Measurements from ENCODE around the gene C1QTNF3. TPM values are rescaled to one million over a fixed set of nuclear protein-coding genes. Genes with fewer than 3 reads are reported as not detected.
"Not testable (repeated sequence)": the region's sequence is repeated elsewhere in the genome, so short reads cannot be mapped to it uniquely, and the experiment has no call there.

The C1QTNF3 gene
- total RNA-seq, 4 donors from 2014 or later = 6.6 to 13.3 (median 7.6) TPM

DNA sequence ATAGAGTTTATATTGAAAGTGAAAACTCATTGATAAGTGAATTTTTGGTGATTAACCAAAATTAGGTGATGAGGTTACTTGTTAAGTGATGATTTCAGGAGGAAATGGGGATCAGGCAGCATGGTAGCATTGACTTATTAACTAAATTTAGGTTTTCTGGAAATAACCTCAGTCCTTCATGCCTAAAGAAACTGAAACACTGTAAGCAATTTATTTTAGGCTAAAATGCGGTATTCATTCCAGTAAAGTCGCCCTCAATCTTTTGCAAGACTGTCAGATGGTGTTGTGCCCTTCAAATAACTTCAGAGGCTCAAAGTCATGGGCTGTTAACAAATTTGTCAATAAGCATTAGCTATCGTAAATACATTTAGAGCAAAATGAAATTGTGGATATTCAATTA, 27.6 kb upstream of the C1QTNF3 start:
- WGBS, 2 donors (ENCODE audit: low coverage in 1 of 2) = 88 to 100% methylated on average over 1 to 3 of the region's 3 CpGs
- H3K36me3 ChIP-seq; H3K27me3 ChIP-seq; H3K27ac ChIP-seq; H3K9me3 ChIP-seq; intact Hi-C loops (cut with DNase I; ENCODE audit: low total_unique reads); H3K4me3 ChIP-seq; in situ Hi-C loops (cut with MboI; ENCODE audit: low pct_ligation_motif_present in 1 of 4, low pct_unique_long_range_greater_than_20kb in 1 of 4, low sequenced_read_pairs in 3 of 4); H3K4me1 ChIP-seq; DNase-seq: not testable (repeated sequence)

- Histone ChIP-seq H3K4me1 (no peaks in the 10 kb centered on the region), H3K36me3 (no peaks in the 10 kb centered on the region), H3K27ac (no peak overlapping the region), H3K27me3 (no peaks in the 10 kb centered on the region), H3K9me3 (no peaks in the 10 kb centered on the region), H3K4me3 (no peak overlapping the region)
- in situ Hi-C loops (cut with MboI; ENCODE audit: low pct_ligation_motif_present in 1 of 4, low pct_unique_long_range_greater_than_20kb in 1 of 4, low sequenced_read_pairs in 3 of 4) = no loop called here
- DNase-seq = no peak
- intact Hi-C loops (cut with DNase I; ENCODE audit: low total_unique reads) = no loop called here
- 95% methylated on average over 6 of the region's 6 CpGs for WGBS, 2 donors (ENCODE audit: low coverage in 1 of 2)
- TF ChIP-seq POLR2A (IDR thresholded peaks at IDR 0.05) = no peak
- no peak for TF ChIP-seq CTCF (IDR thresholded peaks at IDR 0.05)
- no peak for TF ChIP-seq POLR2AphosphoS5 (IDR thresholded peaks at IDR 0.05)
- TF ChIP-seq EP300 (IDR thresholded peaks at IDR 0.05; ENCODE audit: low read depth) = no peak
These were observed 21.6 kb upstream of the C1QTNF3 start for GRCh38 chr5:34064656-34065055.

DNA sequence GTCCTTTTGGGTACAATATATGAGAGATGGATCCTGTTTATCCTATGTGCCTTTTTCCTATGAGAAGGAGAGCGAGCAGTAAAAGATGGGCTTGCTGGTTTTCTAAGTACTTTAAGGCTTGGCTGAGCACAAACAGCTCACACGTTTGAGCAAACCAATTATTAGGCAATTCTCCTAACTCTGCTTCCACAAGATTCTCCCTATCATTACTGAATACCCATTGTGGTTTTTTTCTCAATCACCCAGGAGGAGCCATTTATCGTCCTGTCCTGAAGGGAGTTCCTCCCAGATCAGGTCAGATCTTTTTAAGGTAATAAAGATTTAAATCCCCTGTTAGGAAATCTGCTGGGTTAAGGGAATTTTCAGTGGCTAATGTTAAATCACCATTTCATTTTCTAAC, 19.4 kb upstream of the C1QTNF3 start:
- 85 to 88% methylated on average over 3 of the region's 3 CpGs for WGBS, 2 donors (ENCODE audit: low coverage in 1 of 2)
- in situ Hi-C loops (cut with MboI; ENCODE audit: low pct_ligation_motif_present in 1 of 4, low pct_unique_long_range_greater_than_20kb in 1 of 4, low sequenced_read_pairs in 3 of 4) = no loop called here
- no peak for TF ChIP-seq POLR2AphosphoS5 (IDR thresholded peaks at IDR 0.05)
- no peak for TF ChIP-seq EP300 (IDR thresholded peaks at IDR 0.05; ENCODE audit: low read depth)
- TF ChIP-seq POLR2A (IDR thresholded peaks at IDR 0.05) = no peak
- no peak for TF ChIP-seq CTCF (IDR thresholded peaks at IDR 0.05)
- Histone ChIP-seq H3K36me3 (no peaks in the 10 kb centered on the region), H3K27ac (peak overlapping the region in 1 of 4 donors; percentile 12), H3K27me3 (no peaks in the 10 kb centered on the region), H3K4me3 (no peak overlapping the region), H3K9me3 (no peaks in the 10 kb centered on the region), H3K4me1 (no peaks in the 10 kb centered on the region)
- DNase-seq = no peak
- intact Hi-C loops (cut with DNase I; ENCODE audit: low total_unique reads) = no loop called here

- peak; percentile 19 for DNase-seq
- Histone ChIP-seq H3K36me3 (no peaks in the 10 kb centered on the region), H3K27ac (no peak overlapping the region), H3K9me3 (no peaks in the 10 kb centered on the region), H3K27me3 (no peaks in the 10 kb centered on the region), H3K4me1 (no peaks in the 10 kb centered on the region), H3K4me3 (no peak overlapping the region)
- in situ Hi-C loops (cut with MboI; ENCODE audit: low pct_ligation_motif_present in 1 of 4, low pct_unique_long_range_greater_than_20kb in 1 of 4, low sequenced_read_pairs in 3 of 4) (no loop called here), intact Hi-C loops (cut with DNase I; ENCODE audit: low total_unique reads) (no loop called here)
- TF ChIP-seq POLR2A (IDR thresholded peaks at IDR 0.05) (no peak), CTCF (IDR thresholded peaks at IDR 0.05) (no peak), POLR2AphosphoS5 (IDR thresholded peaks at IDR 0.05) (no peak), EP300 (IDR thresholded peaks at IDR 0.05; ENCODE audit: low read depth) (no peak)
These were observed 19.0 kb upstream of the C1QTNF3 start for GRCh38 chr5:34061993-34062392.

- Histone ChIP-seq H3K4me3 (no peak overlapping the region), H3K27me3 (no peaks in the 10 kb centered on the region), H3K4me1 (no peaks in the 10 kb centered on the region), H3K9me3 (no peaks in the 10 kb centered on the region), H3K36me3 (no peaks in the 10 kb centered on the region), H3K27ac (no peak overlapping the region)
- intact Hi-C loops (cut with DNase I; ENCODE audit: low total_unique reads) (no loop called here), in situ Hi-C loops (cut with MboI; ENCODE audit: low pct_ligation_motif_present in 1 of 4, low pct_unique_long_range_greater_than_20kb in 1 of 4, low sequenced_read_pairs in 3 of 4) (no loop called here)
- no peak for DNase-seq
- no peak for TF ChIP-seq CTCF (IDR thresholded peaks at IDR 0.05)
- WGBS, 2 donors (ENCODE audit: low coverage in 1 of 2) = 96% methylated on average over 1 of the region's 1 CpG; no CpG with 5 or more reads in 1 of the 2 donors
These were observed 17.0 kb upstream of the C1QTNF3 start for GRCh38 chr5:34059977-34060376.

Measured in transverse colon (tissue), 4 donors.